ENCODE measurements around the gene VCX2. TPM values are rescaled to one million over a fixed set of nuclear protein-coding genes. Genes with fewer than 3 reads are reported as not detected.
"Not testable (repeated sequence)": the region's sequence is repeated elsewhere in the genome, so short reads cannot be mapped to it uniquely, and the experiment has no call there.

The VCX2 gene
- total RNA-seq: not detected

DNA sequence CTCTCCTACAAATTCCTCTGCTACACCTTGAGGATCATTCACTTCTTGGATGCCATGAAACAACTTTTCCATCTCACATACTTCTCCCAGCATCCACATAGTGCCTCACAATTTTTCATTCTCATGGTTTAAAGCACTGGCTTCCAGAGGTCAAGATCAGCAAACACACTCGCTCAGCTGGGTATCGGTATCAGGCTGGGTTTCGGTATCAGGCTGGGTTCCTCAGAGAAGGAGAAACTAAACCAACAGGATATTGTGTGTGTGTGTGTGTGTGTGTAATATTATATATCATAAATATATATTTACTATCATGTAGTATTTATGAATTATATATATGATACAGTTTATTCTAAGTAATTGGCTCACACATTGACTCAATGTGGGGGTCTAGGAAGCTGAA lies at the start of gene VCX2:
TSS of gene VCX2 (minus strand) at position 99 of the 400 bp plus-strand sequence. CDS start 624 bp downstream, outside the sequence.
- not testable (repeated sequence) for H3K4me1 Mint-ChIP-seq (ENCODE audit: low read depth); H3K27me3 Mint-ChIP-seq (ENCODE audit: low read depth); ATAC-seq; DNase-seq; H3K4me3 Mint-ChIP-seq; H3K36me3 Mint-ChIP-seq (ENCODE audit: insufficient read depth); H3K9me3 Mint-ChIP-seq

DNA sequence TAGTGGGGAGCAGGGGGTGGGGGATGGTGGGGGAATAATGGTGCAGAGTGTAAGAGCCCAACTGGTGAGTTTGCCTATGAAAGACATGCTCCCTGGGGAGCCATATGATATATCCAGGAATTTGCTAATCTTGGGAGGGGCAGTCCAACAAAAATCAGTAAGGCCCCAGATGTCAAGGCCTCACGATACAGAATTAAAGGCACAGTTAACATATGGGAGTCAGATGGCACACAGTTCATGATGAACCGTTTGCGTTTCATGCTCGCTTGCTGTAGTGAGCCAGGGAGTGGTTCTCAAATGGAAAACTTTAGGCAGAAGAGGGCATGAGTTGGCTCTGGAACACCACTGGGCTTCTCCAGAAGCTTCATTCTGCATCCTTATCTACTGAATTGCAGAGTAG lies 33.9 kb upstream of the VCX2 start:
- Mint-ChIP-seq H3K27me3 (ENCODE audit: low read depth) (no peaks in the 10 kb centered on the region), H3K4me1 (ENCODE audit: low read depth) (no peaks in the 10 kb centered on the region), H3K4me3 (no peak overlapping the region), H3K36me3 (ENCODE audit: insufficient read depth) (no peaks in the 10 kb centered on the region), H3K9me3 (no peaks in the 10 kb centered on the region)
- DNase-seq: no peak
- no peak for ATAC-seq

DNA sequence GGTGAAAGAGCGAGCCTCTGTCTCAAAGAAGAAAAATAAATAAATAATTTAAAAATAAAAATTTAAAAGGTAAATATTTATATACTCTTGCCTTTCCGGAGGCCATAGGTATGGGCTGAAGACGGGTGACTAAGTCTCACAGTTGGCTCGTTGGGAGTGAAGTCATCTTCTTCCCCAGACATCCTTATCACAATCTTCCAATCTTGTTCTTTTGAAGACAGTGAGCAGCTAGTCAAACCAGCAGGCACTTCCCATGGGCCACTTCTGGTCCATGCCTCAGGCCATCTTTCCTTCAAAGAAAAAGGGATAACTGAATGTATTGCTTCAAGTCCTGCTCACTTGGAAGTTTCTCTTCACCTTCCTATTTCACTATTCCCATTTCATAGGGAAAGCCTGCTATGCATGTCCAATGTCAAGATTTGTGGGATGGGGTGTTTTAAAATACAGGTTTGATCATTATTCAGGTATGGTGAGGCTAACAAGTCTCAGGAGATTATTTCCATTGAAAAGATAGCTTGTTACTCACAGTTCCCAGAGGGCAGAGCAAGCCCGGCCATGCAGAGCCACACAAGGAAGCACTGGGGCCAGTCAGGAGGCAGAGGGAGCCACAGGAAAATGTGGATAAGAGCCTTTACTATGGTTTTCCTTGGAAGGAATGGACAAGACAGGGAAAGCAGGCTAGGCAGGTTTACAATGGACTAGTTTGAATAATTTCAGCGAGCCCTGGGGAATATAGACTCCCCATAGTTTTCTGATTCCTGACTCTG lies 33.3 kb upstream of the VCX2 start:
- Mint-ChIP-seq H3K4me1 (ENCODE audit: low read depth) (no peaks in the 10 kb centered on the region), H3K4me3 (no peak overlapping the region), H3K9me3 (no peaks in the 10 kb centered on the region), H3K27me3 (ENCODE audit: low read depth) (no peaks in the 10 kb centered on the region), H3K36me3 (ENCODE audit: insufficient read depth) (no peaks in the 10 kb centered on the region)
- DNase-seq: no peak
- ATAC-seq: no peak

DNA sequence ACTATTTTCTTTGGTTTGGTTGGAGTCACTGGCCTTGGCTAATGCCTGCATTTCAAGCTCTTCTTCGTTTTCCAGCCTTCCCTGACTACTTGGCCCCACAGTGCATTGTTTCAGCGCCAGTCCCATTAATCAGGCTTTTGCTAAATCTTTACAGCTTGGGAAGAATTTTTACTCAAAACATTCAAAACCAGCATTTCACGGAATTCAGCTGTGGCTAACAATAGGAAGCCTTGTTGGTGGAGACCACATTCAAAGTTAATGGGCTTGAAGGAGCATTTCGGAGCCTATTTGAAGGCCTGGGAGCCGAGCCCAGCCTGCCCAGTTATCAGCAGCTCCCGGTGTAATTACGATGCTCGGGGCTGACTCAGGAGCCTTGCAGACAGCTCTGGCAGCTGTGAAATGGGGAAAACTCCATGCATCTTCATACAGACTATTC lies 30.8 kb upstream of the VCX2 start:
- DNase-seq: no peak
- no peaks in the 10 kb centered on the region for H3K4me1 Mint-ChIP-seq (ENCODE audit: low read depth)
- H3K36me3 Mint-ChIP-seq (ENCODE audit: insufficient read depth): no peaks in the 10 kb centered on the region
- no peaks in the 10 kb centered on the region for H3K9me3 Mint-ChIP-seq
- no peak overlapping the region for H3K4me3 Mint-ChIP-seq
- no peaks in the 10 kb centered on the region for H3K27me3 Mint-ChIP-seq (ENCODE audit: low read depth)
- ATAC-seq: no peak

DNA sequence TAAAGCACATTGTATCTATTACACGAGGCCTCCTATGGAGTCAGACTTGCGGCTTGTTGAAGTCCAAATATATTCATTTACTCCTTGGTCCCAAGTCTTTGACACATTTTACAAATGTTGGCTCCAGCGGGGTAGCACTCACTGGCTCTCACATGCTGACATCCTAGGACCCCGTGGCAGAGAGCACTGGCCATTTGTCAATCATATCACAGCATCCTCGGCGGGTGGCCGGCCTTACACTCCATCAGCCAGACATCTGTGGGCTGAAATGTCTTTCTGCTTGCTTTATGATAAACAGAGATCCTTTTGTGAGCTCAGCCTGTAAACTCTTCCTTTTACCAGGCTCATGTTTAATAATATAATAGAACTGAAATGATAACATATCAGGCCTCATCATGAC lies 25.7 kb upstream of the VCX2 start:
- no peak for ATAC-seq
- Mint-ChIP-seq H3K36me3 (ENCODE audit: insufficient read depth) (no peaks in the 10 kb centered on the region), H3K27me3 (ENCODE audit: low read depth) (no peaks in the 10 kb centered on the region), H3K4me3 (no peak overlapping the region), H3K4me1 (ENCODE audit: low read depth) (no peaks in the 10 kb centered on the region), H3K9me3 (no peaks in the 10 kb centered on the region)
- no peak for DNase-seq

DNA sequence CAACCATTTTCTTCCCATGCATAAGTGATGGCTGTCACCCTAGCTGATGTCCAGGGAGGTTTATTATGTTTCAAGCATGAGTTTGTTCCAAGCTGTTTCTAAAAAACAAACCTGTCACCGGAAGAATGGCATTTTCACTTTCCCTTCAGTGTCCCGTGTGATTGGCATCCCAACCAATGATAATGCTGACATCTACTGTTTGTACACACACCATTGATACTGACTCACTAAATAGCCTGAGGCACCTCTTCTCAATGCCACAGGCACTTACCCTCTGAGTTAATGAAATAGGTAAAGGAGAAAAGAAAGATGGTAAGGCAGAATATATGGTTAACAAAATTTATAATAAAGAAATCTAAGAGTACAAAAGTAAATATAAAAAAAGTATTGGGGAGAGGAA lies 23.1 kb upstream of the VCX2 start:
- H3K4me1 Mint-ChIP-seq (ENCODE audit: low read depth): no peaks in the 10 kb centered on the region
- H3K27me3 Mint-ChIP-seq (ENCODE audit: low read depth): no peaks in the 10 kb centered on the region
- H3K36me3 Mint-ChIP-seq (ENCODE audit: insufficient read depth): no peaks in the 10 kb centered on the region
- H3K9me3 Mint-ChIP-seq: no peaks in the 10 kb centered on the region
- ATAC-seq (no peak), DNase-seq (no peak)
- no peak overlapping the region for H3K4me3 Mint-ChIP-seq

DNA sequence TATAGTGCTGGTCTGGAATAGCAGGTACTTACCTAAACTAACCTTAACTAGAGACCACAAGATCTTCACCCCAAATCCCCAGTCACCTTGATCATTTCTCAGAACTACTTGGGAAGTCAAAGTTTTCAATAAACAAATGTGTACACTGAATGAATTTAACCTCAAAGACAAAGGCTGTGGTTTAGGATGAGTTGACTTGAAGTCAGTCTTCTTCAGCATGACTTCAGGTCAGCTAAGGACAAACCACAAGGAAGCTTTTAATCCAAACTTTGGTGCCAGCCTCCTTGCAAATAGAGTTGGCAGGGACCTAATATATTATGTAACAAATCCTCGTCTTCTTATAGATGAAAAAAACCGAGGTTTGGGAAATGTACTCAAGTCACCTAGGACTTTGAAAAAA lies 21.2 kb upstream of the VCX2 start:
- Mint-ChIP-seq H3K4me3 (no peak overlapping the region), H3K36me3 (ENCODE audit: insufficient read depth) (no peaks in the 10 kb centered on the region), H3K9me3 (no peaks in the 10 kb centered on the region), H3K4me1 (ENCODE audit: low read depth) (no peaks in the 10 kb centered on the region), H3K27me3 (ENCODE audit: low read depth) (no peaks in the 10 kb centered on the region)
- no peak for DNase-seq
- no peak for ATAC-seq

DNA sequence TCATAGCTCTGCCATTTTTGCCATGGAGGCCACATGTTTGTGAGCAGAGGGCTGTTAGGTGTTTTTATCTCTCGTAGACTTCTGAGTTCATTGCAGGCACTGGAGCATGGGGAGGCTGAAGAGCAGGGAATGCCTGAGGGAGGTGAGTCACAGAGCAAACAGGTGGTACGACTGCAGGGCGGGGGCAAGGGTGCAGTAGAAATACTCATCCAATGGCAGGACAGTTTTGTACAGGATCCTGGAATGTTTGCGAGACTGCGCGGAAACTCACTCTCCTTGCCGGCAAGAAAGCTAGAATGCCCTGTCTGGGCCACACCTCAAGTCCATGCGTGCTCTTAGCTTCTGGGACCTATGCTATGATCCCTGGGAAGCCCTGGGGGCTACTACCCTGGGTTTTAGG lies 20.0 kb upstream of the VCX2 start:
- H3K27me3 Mint-ChIP-seq (ENCODE audit: low read depth): no peaks in the 10 kb centered on the region
- no peak for DNase-seq

DNA sequence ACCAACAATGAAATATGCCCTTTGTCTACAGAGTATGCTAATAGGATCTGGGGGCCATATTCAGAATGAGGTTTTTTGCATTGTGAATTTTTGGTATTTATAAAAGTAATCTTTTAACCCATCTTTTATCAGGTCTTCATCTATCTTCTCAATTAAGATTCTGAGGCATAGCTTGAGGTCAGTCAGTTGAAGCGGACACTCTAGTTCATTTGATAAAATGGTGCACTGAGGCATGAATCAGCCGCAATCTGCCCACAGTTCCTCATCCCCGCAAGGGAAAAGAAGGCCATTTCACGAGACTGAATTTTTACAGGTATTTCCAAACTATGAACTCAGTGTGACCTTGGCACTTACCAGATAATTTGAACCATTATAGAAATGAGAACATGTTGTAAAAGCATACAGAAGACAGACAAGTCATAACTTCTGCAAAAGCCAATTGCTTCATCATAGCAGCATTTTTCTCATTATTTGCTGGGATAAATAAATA lies 19.3 kb upstream of the VCX2 start:
- Mint-ChIP-seq H3K4me3 (no peak overlapping the region), H3K4me1 (ENCODE audit: low read depth) (no peaks in the 10 kb centered on the region), H3K36me3 (ENCODE audit: insufficient read depth) (no peaks in the 10 kb centered on the region), H3K9me3 (no peaks in the 10 kb centered on the region), H3K27me3 (ENCODE audit: low read depth) (no peaks in the 10 kb centered on the region)
- ATAC-seq (no peak), DNase-seq (no peak)

More for the DNA sequence above, 20.0 kb upstream of the VCX2 start:
- Mint-ChIP-seq H3K9me3 (no peaks in the 10 kb centered on the region), H3K4me1 (ENCODE audit: low read depth) (no peaks in the 10 kb centered on the region), H3K36me3 (ENCODE audit: insufficient read depth) (no peaks in the 10 kb centered on the region), H3K4me3 (no peak overlapping the region)
- no peak for ATAC-seq

DNA sequence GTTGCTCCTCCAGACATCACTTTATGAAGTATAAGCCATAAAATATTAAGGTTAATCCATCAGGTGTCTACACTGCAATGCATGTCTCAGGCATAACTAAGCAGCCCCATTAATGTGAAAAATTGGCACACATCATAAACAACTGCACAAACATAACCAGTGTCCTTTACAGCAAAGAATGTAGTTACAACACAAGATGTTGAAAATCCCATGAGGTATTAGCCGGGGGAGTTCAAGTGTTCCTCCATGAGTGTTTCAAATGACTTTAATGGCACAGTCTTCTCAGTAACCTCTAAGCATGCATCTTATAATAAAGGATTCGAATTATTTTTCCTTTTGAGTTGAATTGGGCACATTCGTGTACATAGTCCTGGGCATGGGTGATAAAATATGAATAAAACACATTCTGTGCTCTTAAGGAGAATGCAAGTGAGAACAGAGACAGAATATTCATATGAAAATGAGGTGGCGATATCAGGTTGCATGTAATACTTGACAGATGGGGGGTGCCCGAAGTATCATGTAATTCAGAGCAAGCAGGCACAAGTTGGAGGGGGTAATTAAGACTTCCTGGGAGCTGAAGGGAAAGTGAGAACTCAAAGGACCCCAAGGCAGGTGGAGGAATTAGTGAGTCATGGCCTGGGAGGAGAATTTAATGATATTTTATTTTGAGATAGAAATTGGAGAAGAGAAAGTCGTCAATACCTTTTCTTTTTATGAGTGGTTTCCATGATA lies 18.2 kb upstream of the VCX2 start:
- H3K36me3 Mint-ChIP-seq (ENCODE audit: insufficient read depth): no peaks in the 10 kb centered on the region
- DNase-seq (no peak), ATAC-seq (no peak)
- no peaks in the 10 kb centered on the region for H3K4me1 Mint-ChIP-seq (ENCODE audit: low read depth)
- no peaks in the 10 kb centered on the region for H3K27me3 Mint-ChIP-seq (ENCODE audit: low read depth)
- no peak overlapping the region for H3K4me3 Mint-ChIP-seq
- H3K9me3 Mint-ChIP-seq: no peaks in the 10 kb centered on the region

DNA sequence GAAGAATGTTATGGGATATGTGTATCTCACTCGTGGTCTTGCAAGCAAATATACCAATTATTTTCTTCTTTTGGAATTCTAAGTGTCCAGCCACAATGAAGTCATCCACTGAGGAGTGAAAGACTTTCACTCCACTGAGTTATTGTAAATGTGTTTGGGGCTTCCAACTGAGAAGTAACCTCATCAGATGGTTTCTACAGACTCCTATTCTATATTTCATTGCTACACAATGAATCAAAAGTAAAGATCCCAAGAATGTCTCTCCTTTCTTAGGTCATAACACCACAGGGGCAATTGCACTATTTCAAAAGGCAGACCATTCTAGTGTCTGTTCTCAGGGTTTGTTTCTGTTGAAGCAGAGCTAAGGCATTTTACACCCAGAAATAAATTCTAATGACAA lies 12.3 kb upstream of the VCX2 start:
- no peak overlapping the region for H3K4me3 Mint-ChIP-seq
- H3K36me3 Mint-ChIP-seq (ENCODE audit: insufficient read depth): no peaks in the 10 kb centered on the region
- no peaks in the 10 kb centered on the region for H3K27me3 Mint-ChIP-seq (ENCODE audit: low read depth)
- ATAC-seq (no peak), DNase-seq (no peak)
- no peaks in the 10 kb centered on the region for H3K4me1 Mint-ChIP-seq (ENCODE audit: low read depth)
- H3K9me3 Mint-ChIP-seq: no peaks in the 10 kb centered on the region

DNA sequence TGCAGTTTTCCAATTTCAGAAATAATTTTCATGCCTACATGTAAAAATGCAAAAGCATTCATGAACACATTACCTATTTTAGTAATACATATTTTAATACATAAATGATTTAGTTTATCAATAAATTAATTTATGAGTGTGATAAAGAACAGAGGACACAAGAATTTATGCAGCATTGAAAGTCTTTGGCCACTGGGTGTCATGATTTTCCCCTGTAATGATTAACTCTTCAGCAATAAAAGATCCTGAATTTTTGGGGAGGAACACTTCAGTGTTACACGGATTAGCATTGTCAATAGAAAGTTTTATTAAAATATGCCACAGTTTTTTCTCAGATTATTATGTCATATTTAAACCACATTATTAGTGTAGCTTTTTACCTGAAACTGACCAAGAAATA lies 8.6 kb upstream of the VCX2 start:
- H3K4me3 Mint-ChIP-seq: no peak overlapping the region
- no peaks in the 10 kb centered on the region for H3K9me3 Mint-ChIP-seq
- DNase-seq (no peak), ATAC-seq (no peak)
- no peaks in the 10 kb centered on the region for H3K4me1 Mint-ChIP-seq (ENCODE audit: low read depth)
- H3K36me3 Mint-ChIP-seq (ENCODE audit: insufficient read depth): no peaks in the 10 kb centered on the region
- no peaks in the 10 kb centered on the region for H3K27me3 Mint-ChIP-seq (ENCODE audit: low read depth)

DNA sequence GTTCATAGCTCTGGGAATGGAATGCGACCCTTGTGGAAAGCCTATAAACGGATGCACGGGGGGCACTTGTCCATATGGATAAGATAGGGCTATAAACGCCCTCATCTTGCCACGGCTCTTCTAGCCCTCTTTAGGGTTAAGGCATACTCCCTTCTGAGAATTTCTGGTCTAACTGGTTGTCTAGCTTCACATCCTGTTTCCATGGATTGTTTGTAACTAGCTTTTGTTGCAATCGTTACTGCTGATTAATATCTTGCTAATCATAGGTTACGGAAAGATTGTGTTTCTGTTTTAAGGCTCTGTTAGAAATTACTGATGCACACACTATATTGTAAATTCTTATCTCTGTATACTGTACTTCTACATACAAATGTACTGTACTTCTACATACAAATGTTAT lies 17.1 kb downstream of the VCX2 start:
- not testable (repeated sequence) for H3K27me3 Mint-ChIP-seq (ENCODE audit: low read depth); H3K4me3 Mint-ChIP-seq; H3K36me3 Mint-ChIP-seq (ENCODE audit: insufficient read depth); DNase-seq; H3K4me1 Mint-ChIP-seq (ENCODE audit: low read depth); H3K9me3 Mint-ChIP-seq; ATAC-seq

DNA sequence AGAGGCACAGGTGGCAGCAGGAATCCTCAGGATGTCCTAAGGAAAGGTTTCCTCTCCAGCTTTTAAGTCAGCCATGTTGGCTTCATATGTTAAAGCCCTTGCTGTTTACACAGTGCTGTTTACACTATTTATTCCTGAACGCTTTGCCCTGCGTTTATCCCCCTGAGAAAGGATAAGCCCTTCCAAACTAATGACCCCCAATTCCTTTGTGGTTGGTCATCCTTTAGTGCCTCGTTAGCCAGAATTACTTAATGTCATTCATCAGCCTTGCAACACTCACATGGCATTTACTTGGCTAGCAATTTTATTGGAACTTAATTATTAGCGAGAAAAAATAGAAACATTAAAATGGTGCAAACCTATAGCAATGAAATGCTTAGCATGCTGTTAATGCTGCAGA lies 23.8 kb downstream of the VCX2 start:
- Mint-ChIP-seq H3K27me3 (ENCODE audit: low read depth) (no peaks in the 10 kb centered on the region), H3K4me3 (no peak overlapping the region), H3K9me3 (peaks cover 9% of the 10 kb centered on the region), H3K4me1 (ENCODE audit: low read depth) (no peaks in the 10 kb centered on the region), H3K36me3 (ENCODE audit: insufficient read depth) (no peaks in the 10 kb centered on the region)
- ATAC-seq (no peak), DNase-seq (no peak)

DNA sequence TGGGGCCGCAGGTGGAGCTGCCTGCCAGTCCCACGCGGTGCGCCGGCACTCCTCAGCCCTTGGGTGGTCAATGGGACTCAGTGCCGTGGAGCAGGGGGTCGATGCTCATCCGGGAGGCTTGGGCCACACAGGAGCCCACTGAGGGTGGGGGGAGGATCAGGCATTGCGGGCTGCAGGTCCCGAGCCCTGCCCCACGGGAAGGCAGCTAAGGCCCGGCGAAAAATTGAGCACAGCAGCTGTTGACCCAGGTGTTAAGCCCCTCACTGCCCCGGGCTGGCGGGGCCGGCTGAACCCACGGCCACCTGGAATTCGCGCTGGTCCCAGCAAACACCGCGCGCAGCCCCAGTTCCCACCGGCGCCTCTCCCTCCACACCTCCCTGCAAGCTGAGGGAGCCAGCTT lies 26.1 kb downstream of the VCX2 start:
- H3K4me3 Mint-ChIP-seq: no peak overlapping the region
- DNase-seq (no peak), ATAC-seq (no peak)

More for the DNA sequence above, 26.1 kb downstream of the VCX2 start:
- peaks cover 4% of the 10 kb centered on the region for H3K9me3 Mint-ChIP-seq
- H3K4me1 Mint-ChIP-seq (ENCODE audit: low read depth): no peaks in the 10 kb centered on the region
- H3K36me3 Mint-ChIP-seq (ENCODE audit: insufficient read depth): peaks cover 2% of the 10 kb centered on the region
- no peaks in the 10 kb centered on the region for H3K27me3 Mint-ChIP-seq (ENCODE audit: low read depth)

Data from activated T-cell treated with anti-CD3 and anti-CD28 coated beads, Interleukin-2, amount 50 U/mL, for 4 hours (primary cell).